Endothelial cell of umbilical vein (primary cell): Measurements from ENCODE around the gene CPED1. TPM values are rescaled to one million over a fixed set of nuclear protein-coding genes. Genes with fewer than 3 reads are reported as not detected.

Source experiments
- BruUV-seq: library from RNA; stranded (reverse); fragments of 400-500 nt; replicated peaks from 2 replicates; lab custom pipeline; 2021; lab: Mats Ljungman, UMichigan
- CTCF ChIA-PET: fragments of 300-600, 350-600 bp; sonication (Branson Sonifier 250); formaldehyde crosslinking; loops from one replicate; lab custom pipeline; 2021; ENCODE audit warnings: antibody characterized with exemption, inconsistent platforms; lab: Charles Lee
- POLR2A ChIA-PET: fragments of 300-600, 350-600 bp; sonication (Branson Sonifier 250); formaldehyde crosslinking; loops from one replicate; lab custom pipeline; 2021; ENCODE audit warnings: antibody characterized with exemption, inconsistent platforms; lab: Charles Lee
- DNase-seq: peaks from one replicate; pipeline ENCODE4 v3.0.0-alpha.2; 2011; ENCODE audit warnings: low read depth, low spot score
- FAIRE-seq: peaks from 2 replicates; lab custom pipeline; 2011; peaks lifted over from hg19 to GRCh38; lab: Jason Lieb, UNC
- H2AFZ ChIP-seq: 2 replicates; pipeline ENCODE4 v1.6.0; 2012; ENCODE audit warnings: low read depth, low read length, control low read depth, inconsistent platforms
- H3K27ac ChIP-seq: 2 replicates; pipeline ENCODE4 v1.5.1; 2011; ENCODE audit warnings: low read depth, mild to moderate bottlenecking, control low read depth, low read length, moderate library complexity; ENCODE audit not compliant: insufficient read depth
- H3K27me3 ChIP-seq, 2 experiments: 2 replicates each; pipeline versions ENCODE4 v1.6.0 to v1.6.1; 2011; ENCODE audit warnings: low read length in 2 of 2, mixed read lengths in 1 of 2; ENCODE audit not compliant: control insufficient read depth in 2 of 2, insufficient read depth in 2 of 2
- H3K36me3 ChIP-seq, 2 experiments: 2 replicates in 1 of 2; 3 replicates in 1 of 2; pipeline ENCODE4 v1.5.1; 2011; ENCODE audit warnings: low read length in 2 of 2, mild to moderate bottlenecking in 1 of 2, moderate library complexity in 1 of 2; ENCODE audit not compliant: control insufficient read depth in 2 of 2, insufficient read depth in 2 of 2; ENCODE audit errors: extremely low read depth in 1 of 2
- H3K4me1 ChIP-seq: 3 replicates; pipeline ENCODE4 v1.5.1; 2011; ENCODE audit warnings: mild to moderate bottlenecking, low read length; ENCODE audit not compliant: control insufficient read depth, insufficient read depth; ENCODE audit errors: extremely low read depth
- H3K4me2 ChIP-seq: 2 replicates; pipeline ENCODE4 v1.6.1; 2011; ENCODE audit warnings: low read length, control low read depth, mixed read lengths; ENCODE audit not compliant: insufficient read depth
- H3K4me3 ChIP-seq, 3 experiments: fragments of 200-600 bp in 1 of 3; sonication (generic), shearing (Covaris generic) in 1 of 3; replicated peaks in 1 of 3; 2 replicates each; pipeline ENCODE4 v1.5.1; 2011 to 2016; ENCODE audit warnings: control low read depth in 3 of 3, low read length in 3 of 3, mild to moderate bottlenecking in 2 of 3, inconsistent platforms in 1 of 3, low read depth in 1 of 3, moderate library complexity in 1 of 3; ENCODE audit not compliant: insufficient read depth in 1 of 3
- H3K79me2 ChIP-seq: 2 replicates; pipeline ENCODE4 v1.6.0; 2012; ENCODE audit warnings: low read length, inconsistent platforms; ENCODE audit not compliant: control insufficient read depth, insufficient read depth
- H3K9ac ChIP-seq: replicated peaks from 2 replicates; pipeline ENCODE3; 2011; ENCODE audit warnings: low read length, control low read depth; ENCODE audit not compliant: insufficient read depth; ENCODE audit errors: extremely low read depth
- H3K9me1 ChIP-seq: replicated peaks from 3 replicates; pipeline ENCODE4 v1.6.0; 2011; ENCODE audit warnings: mild to moderate bottlenecking, low read length; ENCODE audit not compliant: control insufficient read depth, insufficient read depth; ENCODE audit errors: extremely low read depth
- H3K9me3 ChIP-seq: replicated peaks from 2 replicates; pipeline ENCODE4 v1.5.1; 2012; ENCODE audit warnings: low read length, inconsistent platforms; ENCODE audit not compliant: control insufficient read depth, insufficient read depth
- H4K20me1 ChIP-seq: replicated peaks from 2 replicates; pipeline ENCODE3; 2011; ENCODE audit warnings: mild to moderate bottlenecking, low read length; ENCODE audit not compliant: control insufficient read depth, insufficient read depth; ENCODE audit errors: extremely low read depth
- CTCF ChIP-seq, 2 donors: IDR thresholded peaks; 1 replicate in 1 of 2; 2 replicates in 1 of 2; pipeline ENCODE4 v1.5.1; 2011; ENCODE audit warnings: low read length in 2 of 2, mild to moderate bottlenecking in 2 of 2, moderate library complexity in 2 of 2, control low read depth in 1 of 2, inconsistent platforms in 1 of 2, low read depth in 1 of 2; ENCODE audit not compliant: insufficient read depth in 1 of 2; ENCODE audit errors: extremely low read depth in 1 of 2
- EZH2 ChIP-seq: IDR thresholded peaks from 2 replicates; pipeline ENCODE4 v1.6.1; 2012; ENCODE audit warnings: borderline replicate concordance, low read depth, mild to moderate bottlenecking, moderate library complexity, low read length, inconsistent platforms; ENCODE audit not compliant: severe bottlenecking
- FOS ChIP-seq: IDR thresholded peaks from 2 replicates; pipeline ENCODE4 v1.6.1; 2011; ENCODE audit warnings: mild to moderate bottlenecking, low read length, moderate library complexity, borderline replicate concordance; ENCODE audit not compliant: insufficient read depth
- GATA2 ChIP-seq: IDR thresholded peaks from 2 replicates; pipeline ENCODE4 v1.7.0; 2011; ENCODE audit warnings: low read depth, mild to moderate bottlenecking, moderate library complexity, mixed read lengths, low read length; ENCODE audit not compliant: insufficient read length, insufficient read depth
- JUN ChIP-seq: IDR thresholded peaks from 2 replicates; pipeline ENCODE4 v1.6.1; 2011; ENCODE audit warnings: borderline replicate concordance, low read depth; ENCODE audit not compliant: insufficient read length, insufficient read depth
- MAX ChIP-seq: IDR thresholded peaks from 2 replicates; pipeline ENCODE4 v1.6.1; 2011; ENCODE audit not compliant: insufficient read depth, insufficient read length
- MYC ChIP-seq: IDR thresholded peaks from one replicate; pipeline ENCODE4 v1.6.1; 2011; ENCODE audit warnings: mild to moderate bottlenecking, low read depth, low read length
- dilution Hi-C: fragments of 300-500 bp; cut with MboI; formaldehyde crosslinking; loops from one replicate; pipeline ENCODE4 v1.15.0; 2019; ENCODE audit warnings: low sequenced_read_pairs; ENCODE audit not compliant: extremely low pct_ligation_motif_present
- intact Hi-C: fragments of 100-400 bp; cut with micrococcal nuclease; formaldehyde crosslinking; loops from one replicate; pipeline ENCODE4 v1.10.0; 2022
- polyA plus RNA-seq, 4 experiments: library from polyadenylated mRNA; depleted of rRNA in 3 of 4; stranded (reverse) in 3 of 4; unstranded in 1 of 4; fragments of >200 nt; gene quantifications; 2 replicates each; pipeline versions ENCODE4 v1.2.1 to v1.2.3, GENCODE V29; 2011 to 2012; ENCODE audit warnings: missing spikeins in 1 of 4
- total RNA-seq: library from RNA; stranded (reverse); gene quantifications from 2 replicates; pipeline ENCODE4 v1.2.3, GENCODE V29; 2021

CPED1 gene
- total and polyA plus RNA-seq, 2 donors (not counting 3 experiments of a cell fraction or from before 2014, with no cell fraction given), result 0.22 to 3.0 TPM

- H3K9ac ChIP-seq, result no peak overlapping the region
- no peak overlapping the region for H3K4me2 ChIP-seq
- H2AFZ ChIP-seq, result no peak overlapping the region
- H3K4me1 ChIP-seq, result no peaks in the 10 kb centered on the region
- ChIA-PET CTCF (interaction anchor here (0.9 to 1.4 kb wide), 2 partner anchors 12 to 237 kb away, joined by 3 read pairs; no protein-coding TSS in a partner anchor), POLR2A (no interaction called here)
- H3K27ac ChIP-seq, result no peak overlapping the region
- H3K36me3 ChIP-seq, result no peaks in the 10 kb centered on the region
- TF ChIP-seq FOS, result no peak
- BruUV-seq, result no TSS peak
- no peaks in the 10 kb centered on the region for H4K20me1 ChIP-seq
- DNase-seq (no peak), FAIRE-seq (no peak)
- H3K9me3 ChIP-seq, result no peaks in the 10 kb centered on the region
- H3K9me1 ChIP-seq, result no peaks in the 10 kb centered on the region
- H3K4me3 ChIP-seq, result no peak overlapping the region
- intact Hi-C loops, result no loop called here
- dilution Hi-C loops, result no loop called here
- H3K79me2 ChIP-seq, result no peaks in the 10 kb centered on the region
- no peaks in the 10 kb centered on the region for H3K27me3 ChIP-seq
Observed at GRCh38 chr7:121029302-121029701, 40.8 kb downstream of the CPED1 start.

GRCh38 chr7:121030308-121030707, 41.8 kb downstream of the CPED1 start:
- Histone ChIP-seq H3K4me1 (no peaks in the 10 kb centered on the region), H3K27ac (no peak overlapping the region), H2AFZ (no peak overlapping the region), H3K9me3 (no peaks in the 10 kb centered on the region), H3K9ac (no peak overlapping the region), H3K79me2 (no peaks in the 10 kb centered on the region), H3K36me3 (no peaks in the 10 kb centered on the region), H3K4me3 (no peak overlapping the region), H3K27me3 (no peaks in the 10 kb centered on the region), H3K4me2 (no peak overlapping the region), H4K20me1 (no peaks in the 10 kb centered on the region), H3K9me1 (no peaks in the 10 kb centered on the region)
- ChIA-PET CTCF (no interaction called here), POLR2A (no interaction called here)
- FAIRE-seq, result no peak
- BruUV-seq, result no TSS peak
- dilution Hi-C loops (no loop called here), intact Hi-C loops (no loop called here)
- TF ChIP-seq MYC, result no peak
- TF ChIP-seq MAX, result no peak
- no peak for TF ChIP-seq EZH2
- TF ChIP-seq FOS, result no peak
- no peak for TF ChIP-seq GATA2
- TF ChIP-seq CTCF (IDR thresholded peaks at IDR 0.05; ENCODE audit: extremely low read depth in 1 of 2, insufficient read depth in 1 of 2, low read depth in 1 of 2, low read length in 2 of 2), result no peak
- TF ChIP-seq JUN, result no peak
- no peak for DNase-seq
